BE2C (cell line): ENCODE results near the gene IGSF6.
"Not testable (repeated sequence)": the region's sequence is repeated elsewhere in the genome, so short reads cannot be mapped to it uniquely, and the experiment has no call there.

Source experiments
- DNase-seq: peaks from one replicate; pipeline ENCODE4 v3.0.0-alpha.2; 2020
- H3K27me3 ChIP-seq: fragments of 250-450 bp; sonication (Bioruptor Pico); 2 replicates; pipeline ENCODE4 v1.5.1; 2020; ENCODE audit warnings: mild to moderate bottlenecking
- H3K36me3 ChIP-seq: fragments of 250-450 bp; sonication (Bioruptor Pico); 2 replicates; pipeline ENCODE4 v1.5.1; 2020; ENCODE audit warnings: mild to moderate bottlenecking
- H3K4me1 ChIP-seq: fragments of 250-450 bp; sonication (Bioruptor Pico); 2 replicates; pipeline ENCODE4 v1.5.1; 2020
- H3K4me3 ChIP-seq: 2 replicates; pipeline ENCODE4 v1.5.1; 2011; ENCODE audit warnings: low read depth, low read length
- H3K9me3 ChIP-seq: fragments of 250-450 bp; sonication (Bioruptor Pico); 2 replicates; pipeline ENCODE4 v1.5.1; 2020
- CTCF ChIP-seq: IDR thresholded peaks from 2 replicates; pipeline ENCODE4 v1.5.1; 2012; ENCODE audit warnings: mild to moderate bottlenecking, low read depth, low read length

IGSF6 gene

GRCh38 chr16:21689107-21689506, 36.7 kb upstream of the IGSF6 start:
- Histone ChIP-seq H3K4me3 (no peak overlapping the region), H3K4me1 (no peaks in the 10 kb centered on the region), H3K27me3 (no peaks in the 10 kb centered on the region), H3K36me3 (no peaks in the 10 kb centered on the region), H3K9me3 (no peaks in the 10 kb centered on the region)
- no peak for TF ChIP-seq CTCF
- DNase-seq, result no peak

GRCh38 chr16:21685034-21685455, 32.6 kb upstream of the IGSF6 start:
- H3K4me3 ChIP-seq, result no peak overlapping the region
- H3K4me1 ChIP-seq, result no peaks in the 10 kb centered on the region
- H3K9me3 ChIP-seq, result no peaks in the 10 kb centered on the region
- H3K36me3 ChIP-seq, result no peaks in the 10 kb centered on the region
- DNase-seq, result no peak
- H3K27me3 ChIP-seq, result no peaks in the 10 kb centered on the region
- no peak for TF ChIP-seq CTCF

GRCh38 chr16:21684199-21684598, 31.8 kb upstream of the IGSF6 start:
- no peaks in the 10 kb centered on the region for H3K4me1 ChIP-seq
- no peaks in the 10 kb centered on the region for H3K36me3 ChIP-seq
- no peaks in the 10 kb centered on the region for H3K27me3 ChIP-seq
- peak; percentile 57 for DNase-seq
- no peaks in the 10 kb centered on the region for H3K9me3 ChIP-seq
- peak; percentile 72 for TF ChIP-seq CTCF
- H3K4me3 ChIP-seq, result no peak overlapping the region

GRCh38 chr16:21683184-21683583, 30.8 kb upstream of the IGSF6 start:
- DNase-seq, result no peak
- Histone ChIP-seq H3K9me3 (no peaks in the 10 kb centered on the region), H3K4me3 (no peak overlapping the region), H3K4me1 (no peaks in the 10 kb centered on the region), H3K36me3 (no peaks in the 10 kb centered on the region), H3K27me3 (no peaks in the 10 kb centered on the region)
- TF ChIP-seq CTCF, result no peak

- H3K27me3 ChIP-seq, DNase-seq, H3K4me1 ChIP-seq, H3K36me3 ChIP-seq, H3K9me3 ChIP-seq, H3K4me3 ChIP-seq: not testable (repeated sequence)
These were observed 28.3 kb upstream of the IGSF6 start for GRCh38 chr16:21680714-21681113.

- H3K9me3 ChIP-seq, H3K4me3 ChIP-seq, DNase-seq, H3K27me3 ChIP-seq, H3K36me3 ChIP-seq, H3K4me1 ChIP-seq: not testable (repeated sequence)
These were observed 22.0 kb upstream of the IGSF6 start for GRCh38 chr16:21674456-21674855.

- no peak for TF ChIP-seq CTCF
- Histone ChIP-seq H3K36me3 (no peaks in the 10 kb centered on the region), H3K4me3 (no peak overlapping the region), H3K9me3 (no peaks in the 10 kb centered on the region; the same call in 1 of the 2 replicates), H3K27me3 (no peaks in the 10 kb centered on the region), H3K4me1 (no peaks in the 10 kb centered on the region)
- DNase-seq, result no peak
These were observed 21.1 kb upstream of the IGSF6 start for GRCh38 chr16:21673469-21673868.
